Left ventricle myocardium inferior (tissue), 1 donor: ENCODE results near the gene SNAPC2. TPM values are rescaled to one million over a fixed set of nuclear protein-coding genes. Genes with fewer than 3 reads are reported as not detected.
"Not testable (repeated sequence)": the region's sequence is repeated elsewhere in the genome, so short reads cannot be mapped to it uniquely, and the experiment has no call there.

ENCODE experiments used
- DNase-seq: peaks from one replicate; pipeline ENCODE4 v3.0.0-alpha.2; 2020
- H3K27ac ChIP-seq: fragments of 200-600 bp; replicated peaks from 2 replicates; pipeline ENCODE4 v1.8.0; 2021
- H3K27me3 ChIP-seq: fragments of 200-600 bp; 2 replicates; pipeline ENCODE4 v1.8.0; 2021; ENCODE audit warnings: low read depth
- H3K36me3 ChIP-seq: fragments of 200-600 bp; 2 replicates; pipeline ENCODE4 v1.8.0; 2021
- H3K4me1 ChIP-seq: fragments of 200-600 bp; 2 replicates; pipeline ENCODE4 v1.8.0; 2021
- H3K4me3 ChIP-seq: fragments of 200-600 bp; 2 replicates; pipeline ENCODE4 v1.8.0; 2021; ENCODE audit warnings: mild to moderate bottlenecking, moderate library complexity
- H3K9me3 ChIP-seq: fragments of 200-600 bp; replicated peaks from 2 replicates; pipeline ENCODE4 v1.8.0; 2021
- intact Hi-C: fragments of 100-400 bp; cut with micrococcal nuclease; formaldehyde crosslinking; loops from one replicate; pipeline ENCODE4 v1.11.0; 2022
- total RNA-seq: library from RNA; stranded (reverse); fragmentation: NEBNext Ultra II Directional; extraction: Animal tissue kit (Norgen Biotek cat#: 25700); gene quantifications from one replicate; pipeline ENCODE4 v1.2.1, GENCODE V29; 2021
- TF ChIP-seq, protein P1 (sequence below): fragments of 200-600 bp; IDR thresholded peaks from 2 replicates; pipeline ENCODE4 v1.8.0; 2021; ENCODE audit warnings: antibody characterized with exemption, mild to moderate bottlenecking, borderline replicate concordance
- donor health status: DM: no; HTN: yes; CAD: no; lungs with severe emphysema.

Gene SNAPC2
- total RNA-seq, 1 donor from 2014 or later, result 9.8 TPM

DNA sequence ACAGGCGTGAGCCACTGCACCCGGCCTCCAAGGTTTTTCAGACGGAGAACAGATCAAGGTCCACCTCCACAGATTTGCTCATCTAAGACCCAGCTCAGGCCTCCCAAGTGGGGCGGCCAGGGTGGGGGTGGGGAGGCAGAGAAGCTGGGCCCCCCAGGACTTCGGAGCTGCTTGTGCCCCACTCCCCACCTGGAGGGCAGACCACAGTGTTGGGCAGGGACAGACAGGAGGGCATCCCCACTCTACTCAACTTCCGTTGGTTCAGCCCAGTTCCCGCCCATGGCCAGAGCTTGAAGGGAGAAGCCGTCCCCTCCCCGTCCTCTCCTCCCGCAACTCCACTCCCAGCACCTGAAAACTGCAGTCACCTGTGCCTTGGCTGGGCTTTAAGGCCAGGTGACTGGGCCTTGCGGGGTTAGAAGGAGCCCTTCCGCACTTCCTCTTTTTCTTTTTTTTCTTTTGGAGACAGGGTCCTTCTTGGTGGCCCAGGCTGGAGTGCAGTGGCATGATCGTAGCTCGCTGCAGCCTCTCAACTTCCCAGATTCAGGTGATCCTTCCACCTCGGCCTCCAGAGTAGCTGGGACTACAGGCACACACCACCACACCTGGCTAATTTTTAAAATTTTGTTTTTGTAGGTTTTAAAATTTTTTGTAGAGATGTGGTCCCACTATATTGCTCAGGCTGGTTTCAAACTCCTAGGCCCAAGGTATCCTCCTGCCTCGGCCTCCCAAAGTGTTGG lies 32.6 kb upstream of the SNAPC2 start:
- H3K36me3 ChIP-seq, result no peaks in the 10 kb centered on the region
- DNase-seq, result no peak
- no peak overlapping the region for H3K27ac ChIP-seq
- H3K4me3 ChIP-seq, result peak overlapping the region; percentile 65
- intact Hi-C loops, result no loop called here
- H3K27me3 ChIP-seq, result peaks cover 44% of the 10 kb centered on the region
- TF ChIP-seq, protein P1, sequence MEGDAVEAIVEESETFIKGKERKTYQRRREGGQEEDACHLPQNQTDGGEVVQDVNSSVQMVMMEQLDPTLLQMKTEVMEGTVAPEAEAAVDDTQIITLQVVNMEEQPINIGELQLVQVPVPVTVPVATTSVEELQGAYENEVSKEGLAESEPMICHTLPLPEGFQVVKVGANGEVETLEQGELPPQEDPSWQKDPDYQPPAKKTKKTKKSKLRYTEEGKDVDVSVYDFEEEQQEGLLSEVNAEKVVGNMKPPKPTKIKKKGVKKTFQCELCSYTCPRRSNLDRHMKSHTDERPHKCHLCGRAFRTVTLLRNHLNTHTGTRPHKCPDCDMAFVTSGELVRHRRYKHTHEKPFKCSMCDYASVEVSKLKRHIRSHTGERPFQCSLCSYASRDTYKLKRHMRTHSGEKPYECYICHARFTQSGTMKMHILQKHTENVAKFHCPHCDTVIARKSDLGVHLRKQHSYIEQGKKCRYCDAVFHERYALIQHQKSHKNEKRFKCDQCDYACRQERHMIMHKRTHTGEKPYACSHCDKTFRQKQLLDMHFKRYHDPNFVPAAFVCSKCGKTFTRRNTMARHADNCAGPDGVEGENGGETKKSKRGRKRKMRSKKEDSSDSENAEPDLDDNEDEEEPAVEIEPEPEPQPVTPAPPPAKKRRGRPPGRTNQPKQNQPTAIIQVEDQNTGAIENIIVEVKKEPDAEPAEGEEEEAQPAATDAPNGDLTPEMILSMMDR, result no peak
- H3K4me1 ChIP-seq, result peaks cover 8% of the 10 kb centered on the region
- H3K9me3 ChIP-seq, result no peaks in the 10 kb centered on the region

DNA sequence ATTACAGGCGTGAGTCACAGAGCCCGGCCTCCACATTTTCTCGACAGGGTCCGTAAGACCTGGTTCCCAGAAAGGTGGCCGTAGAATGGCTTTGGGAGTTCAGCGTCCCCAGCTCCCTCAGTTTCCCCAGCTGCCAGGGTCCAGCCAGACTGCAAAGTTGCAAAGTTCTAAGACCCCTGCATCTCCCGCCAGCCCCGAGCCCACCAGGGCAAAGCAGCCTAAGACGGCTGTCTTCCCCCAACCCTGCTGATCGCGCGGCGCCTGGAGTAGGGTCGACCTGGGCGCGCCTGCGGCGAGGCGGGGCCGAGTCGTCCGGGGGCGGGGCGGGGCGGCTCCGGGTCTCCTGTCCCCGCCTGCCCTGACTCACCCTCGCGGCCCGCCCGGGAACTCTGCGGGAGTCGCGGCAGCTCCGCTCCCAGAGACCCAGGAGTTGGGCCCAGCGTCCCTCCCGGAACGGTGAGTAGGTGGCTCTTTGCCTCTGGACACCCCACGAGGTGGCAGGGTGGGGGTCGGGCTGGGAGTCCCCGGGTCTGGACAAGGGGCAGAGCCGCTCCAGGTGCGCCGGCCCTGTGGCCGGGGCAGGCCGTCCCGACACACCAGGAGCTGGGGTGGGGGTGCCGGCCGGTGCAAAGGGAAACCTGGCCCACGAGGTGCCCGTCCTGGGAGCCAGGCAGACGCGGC lies 31.9 kb upstream of the SNAPC2 start, which contains the start of gene LRRC8E:
LRRC8E (plus strand) TSS at position 366 of the 681 bp plus-strand sequence. CDS start 7,094 bp downstream, outside the sequence.
- TF ChIP-seq, protein P1, result no peak
- intact Hi-C loops, result no loop called here
- H3K4me3 ChIP-seq, result peak within 1 kb of the TSS; percentile 65
- H3K27ac ChIP-seq, result no peak within 1 kb of the TSS
- DNase-seq, result no peak
- no peaks in the 10 kb centered on the region for H3K9me3 ChIP-seq
- peaks cover 51% of the 10 kb centered on the region for H3K27me3 ChIP-seq
- H3K4me1 ChIP-seq, result peaks cover 8% of the 10 kb centered on the region
- H3K36me3 ChIP-seq, result no peaks in the 10 kb centered on the region

DNA sequence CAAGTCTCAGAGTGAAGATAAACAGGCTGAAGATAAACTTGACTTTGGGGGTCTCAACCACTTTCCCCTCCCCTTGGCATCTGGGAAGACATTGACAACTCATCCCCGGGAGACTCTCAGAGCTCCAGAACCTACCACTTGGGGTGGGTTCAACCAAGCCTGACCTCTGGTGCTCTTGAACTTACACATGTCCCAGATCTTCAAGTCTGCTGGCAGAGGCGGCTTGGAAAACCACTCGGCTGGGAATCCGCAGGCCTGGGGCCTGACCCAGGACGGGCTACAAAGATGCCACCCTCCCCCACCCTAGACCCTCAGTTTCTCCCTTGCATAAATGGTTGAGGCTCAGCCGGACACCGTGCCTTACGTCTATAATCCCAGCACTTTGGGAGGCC lies 31.3 kb upstream of the SNAPC2 start:
- intact Hi-C loops, result no loop called here
- DNase-seq, result no peak
- TF ChIP-seq, protein P1, result no peak
- Histone ChIP-seq H3K4me3 (peak overlapping the region; percentile 65), H3K27ac (no peak overlapping the region), H3K27me3 (peaks cover 57% of the 10 kb centered on the region), H3K4me1 (peaks cover 8% of the 10 kb centered on the region), H3K9me3 (no peaks in the 10 kb centered on the region), H3K36me3 (no peaks in the 10 kb centered on the region)

DNA sequence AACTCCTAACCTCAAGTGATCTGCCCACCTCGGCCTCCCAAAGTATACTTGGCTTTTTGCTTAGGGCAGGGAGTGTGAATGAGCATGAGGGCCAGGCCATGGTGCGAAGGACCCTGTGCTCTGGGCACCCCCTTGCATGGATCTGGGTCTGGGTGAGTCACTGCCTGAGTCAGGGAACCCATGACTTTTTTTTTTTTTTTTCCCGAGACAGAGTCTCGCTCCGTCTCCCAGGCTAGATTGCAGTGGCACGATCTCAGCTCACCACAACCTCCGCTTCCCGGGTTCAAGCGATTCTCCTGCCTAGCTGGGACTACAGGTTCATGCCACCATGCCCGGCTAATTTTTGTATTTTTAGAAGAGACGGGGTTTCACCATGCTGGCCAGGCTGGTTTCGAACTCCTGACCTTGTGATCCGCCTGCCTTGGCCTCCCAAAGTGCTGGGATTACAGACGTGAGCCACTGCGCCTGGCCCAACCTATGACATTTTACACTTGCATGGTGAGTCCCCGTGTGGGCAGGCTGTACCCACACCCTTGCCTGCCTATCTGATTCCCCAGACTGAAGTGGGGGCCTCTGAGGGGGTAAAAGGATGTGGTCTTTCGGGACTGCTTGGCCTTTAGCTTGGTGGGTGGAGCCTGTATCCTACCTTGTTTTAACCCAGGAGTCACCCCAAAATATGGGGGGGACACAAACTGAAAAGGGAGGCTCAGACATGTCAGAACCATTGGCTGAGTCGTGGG lies 26.6 kb upstream of the SNAPC2 start:
- H3K36me3 ChIP-seq, H3K9me3 ChIP-seq, intact Hi-C loops, H3K4me3 ChIP-seq, H3K4me1 ChIP-seq, DNase-seq, H3K27ac ChIP-seq: not testable (repeated sequence)
- peaks cover 54% of the 10 kb centered on the region for H3K27me3 ChIP-seq

DNA sequence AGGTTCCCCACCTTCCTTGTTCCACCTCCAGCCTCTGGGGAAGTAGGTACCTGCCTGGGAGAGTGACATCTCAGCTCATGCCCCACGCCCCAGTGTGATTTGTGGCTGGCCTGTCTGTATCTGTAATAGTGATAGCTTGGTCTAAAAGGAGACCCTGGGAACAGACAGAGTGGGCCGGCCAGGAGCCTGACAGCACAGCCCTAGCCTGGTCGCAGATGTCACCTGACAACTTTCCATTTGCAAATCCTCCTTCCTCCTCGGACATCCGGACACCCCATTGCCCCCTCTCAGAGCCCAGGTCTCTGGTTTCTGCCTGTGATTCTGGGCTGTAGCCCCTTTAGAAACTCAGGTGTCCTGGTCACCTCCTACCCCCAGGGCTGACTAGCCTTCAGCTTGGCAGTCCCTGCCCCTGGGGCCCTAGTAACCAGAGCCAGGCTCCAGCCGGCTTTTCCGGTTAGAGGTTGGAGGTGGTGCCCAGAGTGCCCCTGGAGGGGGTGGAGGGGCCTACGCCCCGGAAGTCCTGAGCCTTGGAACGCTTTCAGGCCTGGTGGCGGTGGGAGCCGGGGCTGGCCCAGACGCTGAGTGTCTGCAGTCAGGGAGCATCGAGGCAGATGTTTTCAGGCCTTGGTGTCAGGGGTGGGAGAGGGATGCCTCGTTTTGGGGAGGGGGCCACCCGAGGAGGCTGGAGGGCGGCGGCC lies 25.4 kb upstream of the SNAPC2 start:
- Histone ChIP-seq H3K9me3 (no peaks in the 10 kb centered on the region), H3K36me3 (no peaks in the 10 kb centered on the region), H3K27ac (no peak overlapping the region), H3K4me3 (no peak overlapping the region), H3K27me3 (peaks cover 44% of the 10 kb centered on the region), H3K4me1 (no peaks in the 10 kb centered on the region)
- TF ChIP-seq, protein P1, result no peak
- DNase-seq, result no peak
- intact Hi-C loops, result no loop called here
